ENCODE data around the gene EDEM3. TPM values are rescaled to one million over a fixed set of nuclear protein-coding genes. Genes with fewer than 3 reads are reported as not detected.

The EDEM3 gene
- total and polyA plus RNA-seq, 7 experiments from 2014 or later = 9.3 to 55.9 (median 29.5) TPM

DNA sequence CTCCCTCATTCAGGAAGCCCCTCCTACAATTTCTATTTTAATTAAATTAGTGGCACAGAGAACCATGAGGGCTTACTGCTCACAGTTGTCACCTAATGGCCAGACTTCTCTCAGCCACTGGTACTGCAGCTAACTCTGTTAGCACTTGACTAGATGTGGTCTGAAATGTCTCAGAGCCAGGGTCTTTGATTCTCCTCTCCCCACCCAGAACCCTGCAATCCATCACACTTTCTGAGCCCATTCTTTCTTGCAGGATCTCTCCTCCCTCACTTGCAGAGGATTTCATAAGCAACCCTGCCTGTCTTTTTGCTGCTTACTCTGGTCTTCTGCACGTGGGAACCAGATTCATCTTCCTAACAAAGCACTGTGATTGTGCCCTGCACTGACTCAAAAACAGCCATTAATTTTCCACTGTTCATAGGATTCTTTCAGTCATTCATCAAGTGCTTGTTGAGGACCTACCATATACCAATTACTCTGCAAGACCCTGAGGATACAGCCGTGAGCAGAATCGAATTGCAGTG lies 108.4 kb downstream of the EDEM3 start:
- no peaks in the 10 kb centered on the region for H3K27me3 ChIP-seq (ENCODE audit: control insufficient read depth in 2 of 2, insufficient read depth in 2 of 2, low read length in 2 of 2)
- H3K9me3 Mint-ChIP-seq = peaks cover 0 to 25% (median 2%) of the 10 kb centered on the region in 11 donors
- DNase-seq (no peak), ATAC-seq (no peak)
- H3K4me3 ChIP-seq (ENCODE audit: low read length) = no peak overlapping the region
- no peaks in the 10 kb centered on the region for H3K36me3 ChIP-seq (ENCODE audit: control insufficient read depth in 2 of 3, insufficient read depth in 3 of 3, low read length in 3 of 3)
- ChIA-PET CTCF (no interaction called here), POLR2A (no interaction called here)
- H3K9me3 ChIP-seq (ENCODE audit: control insufficient read depth in 2 of 3, low read length in 3 of 3) = no peaks in the 10 kb centered on the region
- H3K36me3 Mint-ChIP-seq = peaks cover 0 to 5% (median 0%) of the 10 kb centered on the region in 5 donors
- H3K4me3 Mint-ChIP-seq = no peak overlapping the region
- H3K4me1 Mint-ChIP-seq = peaks cover 0 to 2% (median 0%) of the 10 kb centered on the region in 7 donors
- H3K27ac Mint-ChIP-seq = no peak overlapping the region
- no peaks in the 10 kb centered on the region for H3K4me1 ChIP-seq (ENCODE audit: control insufficient read depth in 2 of 2, insufficient read depth in 2 of 2, low read length in 2 of 2)
- no peak overlapping the region for H3K27ac ChIP-seq (ENCODE audit: low read depth, low read length)
- peaks cover 5 to 35% (median 17%) of the 10 kb centered on the region in 5 donors for H3K27me3 Mint-ChIP-seq
- intact Hi-C loops (cut with micrococcal nuclease) = no loop called here

DNA sequence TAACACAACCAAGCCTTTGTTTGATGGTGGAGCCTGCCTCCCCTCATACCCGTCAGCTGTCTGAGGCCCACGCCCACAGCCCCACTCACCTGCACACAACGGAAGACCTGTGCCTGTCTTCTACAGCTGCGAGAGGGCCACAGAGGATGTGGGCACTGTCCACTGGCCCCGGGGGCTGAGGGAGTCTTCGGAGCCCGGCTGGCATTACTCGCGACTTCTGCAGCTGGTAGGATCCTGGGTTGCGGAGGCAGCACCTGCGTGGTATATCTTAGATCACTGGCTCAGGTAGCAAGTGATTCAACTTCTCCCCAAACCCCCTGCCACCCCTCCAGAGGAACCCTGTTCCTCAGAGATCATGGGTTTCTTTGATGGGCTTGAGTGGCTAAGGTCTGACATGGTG lies 109.9 kb downstream of the EDEM3 start:
- H3K4me3 ChIP-seq (ENCODE audit: low read length) = no peak overlapping the region
- H3K27ac ChIP-seq (ENCODE audit: low read depth, low read length) = no peak overlapping the region
- ChIA-PET CTCF (no interaction called here), POLR2A (no interaction called here)
- H3K9me3 Mint-ChIP-seq = peaks cover 0 to 12% (median 0%) of the 10 kb centered on the region in 11 donors
- H3K9me3 ChIP-seq (ENCODE audit: control insufficient read depth in 2 of 3, low read length in 3 of 3) = no peaks in the 10 kb centered on the region
- peaks cover 0 to 5% (median 0%) of the 10 kb centered on the region in 5 donors for H3K36me3 Mint-ChIP-seq
- peaks cover 5 to 40% (median 16%) of the 10 kb centered on the region in 5 donors for H3K27me3 Mint-ChIP-seq
- no peak overlapping the region for H3K27ac Mint-ChIP-seq
- no peaks in the 10 kb centered on the region for H3K4me1 Mint-ChIP-seq
- DNase-seq (no peak), ATAC-seq (no peak)
- no peak overlapping the region for H3K4me3 Mint-ChIP-seq
- intact Hi-C loops (cut with micrococcal nuclease) = no loop called here
- no peaks in the 10 kb centered on the region for H3K4me1 ChIP-seq (ENCODE audit: control insufficient read depth in 2 of 2, insufficient read depth in 2 of 2, low read length in 2 of 2)
- H3K27me3 ChIP-seq (ENCODE audit: control insufficient read depth in 2 of 2, insufficient read depth in 2 of 2, low read length in 2 of 2) = no peaks in the 10 kb centered on the region
- no peaks in the 10 kb centered on the region for H3K36me3 ChIP-seq (ENCODE audit: control insufficient read depth in 2 of 3, insufficient read depth in 3 of 3, low read length in 3 of 3)

GRCh38 chr1:184643661-184644060 lies 111.0 kb downstream of the EDEM3 start:
- Histone ChIP-seq H3K9me3 (ENCODE audit: control insufficient read depth in 2 of 3, low read length in 3 of 3) (no peaks in the 10 kb centered on the region), H3K27ac (ENCODE audit: low read depth, low read length) (no peak overlapping the region), H3K36me3 (ENCODE audit: control insufficient read depth in 2 of 3, insufficient read depth in 3 of 3, low read length in 3 of 3) (no peaks in the 10 kb centered on the region), H3K4me1 (ENCODE audit: control insufficient read depth in 2 of 2, insufficient read depth in 2 of 2, low read length in 2 of 2) (no peaks in the 10 kb centered on the region), H3K4me3 (ENCODE audit: low read length) (no peak overlapping the region), H3K27me3 (ENCODE audit: control insufficient read depth in 2 of 2, insufficient read depth in 2 of 2, low read length in 2 of 2) (no peaks in the 10 kb centered on the region)
- Mint-ChIP-seq H3K9me3 (peaks cover 0 to 2% (median 0%) of the 10 kb centered on the region in 11 donors), H3K27me3 (peaks cover 2 to 33% (median 10%) of the 10 kb centered on the region in 5 donors), H3K36me3 (no peaks in the 10 kb centered on the region), H3K4me1 (no peaks in the 10 kb centered on the region), H3K27ac (no peak overlapping the region), H3K4me3 (no peak overlapping the region)
- intact Hi-C loops (cut with micrococcal nuclease) = no loop called here
- DNase-seq (no peak), ATAC-seq (no peak)
- ChIA-PET POLR2A (no interaction called here), CTCF (no interaction called here)

GRCh38 chr1:184641894-184642293 lies 112.8 kb downstream of the EDEM3 start:
- intact Hi-C loops (cut with micrococcal nuclease) = no loop called here
- H3K27me3 ChIP-seq (ENCODE audit: control insufficient read depth in 2 of 2, insufficient read depth in 2 of 2, low read length in 2 of 2) = no peaks in the 10 kb centered on the region
- ATAC-seq (no peak), DNase-seq (no peak)
- ChIA-PET POLR2A (no interaction called here), CTCF (no interaction called here)
- peaks cover 0 to 1% (median 0%) of the 10 kb centered on the region in 11 donors for H3K9me3 Mint-ChIP-seq
- no peaks in the 10 kb centered on the region for H3K4me1 ChIP-seq (ENCODE audit: control insufficient read depth in 2 of 2, insufficient read depth in 2 of 2, low read length in 2 of 2)
- no peaks in the 10 kb centered on the region for H3K36me3 Mint-ChIP-seq
- no peaks in the 10 kb centered on the region for H3K36me3 ChIP-seq (ENCODE audit: control insufficient read depth in 2 of 3, insufficient read depth in 3 of 3, low read length in 3 of 3)
- H3K9me3 ChIP-seq (ENCODE audit: control insufficient read depth in 2 of 3, low read length in 3 of 3) = no peaks in the 10 kb centered on the region
- no peaks in the 10 kb centered on the region for H3K4me1 Mint-ChIP-seq
- peaks cover 4 to 32% (median 10%) of the 10 kb centered on the region in 5 donors for H3K27me3 Mint-ChIP-seq
- H3K27ac Mint-ChIP-seq = no peak overlapping the region
- no peak overlapping the region for H3K4me3 ChIP-seq (ENCODE audit: low read length)
- no peak overlapping the region for H3K27ac ChIP-seq (ENCODE audit: low read depth, low read length)
- no peak overlapping the region for H3K4me3 Mint-ChIP-seq

DNA sequence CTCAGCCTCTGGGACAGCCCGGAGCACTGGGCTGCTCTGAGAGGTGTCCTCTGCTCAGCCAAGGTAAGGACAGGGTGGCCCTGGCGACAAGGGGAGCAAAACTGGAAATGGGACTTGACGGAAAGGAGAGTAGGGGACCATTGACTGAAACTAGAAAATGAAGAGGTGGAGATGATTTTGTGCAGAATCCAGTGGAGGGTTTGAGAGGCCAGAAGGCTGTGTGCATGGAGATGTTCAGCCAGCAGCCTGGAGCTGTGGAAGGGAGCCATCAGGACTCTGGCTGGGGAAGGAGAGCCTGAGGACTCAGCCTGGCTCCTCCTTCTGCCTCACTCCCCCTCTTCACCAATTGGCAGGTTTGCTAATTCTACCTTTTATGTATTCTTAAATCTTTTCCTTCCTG lies 114.2 kb downstream of the EDEM3 start:
- ChIA-PET CTCF (no interaction called here), POLR2A (no interaction called here)
- DNase-seq (no peak), ATAC-seq (no peak)
- H3K27ac ChIP-seq (ENCODE audit: low read depth, low read length) = no peak overlapping the region
- H3K4me3 ChIP-seq (ENCODE audit: low read length) = no peak overlapping the region
- no peak overlapping the region for H3K4me3 Mint-ChIP-seq
- H3K36me3 ChIP-seq (ENCODE audit: control insufficient read depth in 2 of 3, insufficient read depth in 3 of 3, low read length in 3 of 3) = no peaks in the 10 kb centered on the region
- H3K27me3 ChIP-seq (ENCODE audit: control insufficient read depth in 2 of 2, insufficient read depth in 2 of 2, low read length in 2 of 2) = no peaks in the 10 kb centered on the region
- no peaks in the 10 kb centered on the region for H3K9me3 ChIP-seq (ENCODE audit: control insufficient read depth in 2 of 3, low read length in 3 of 3)
- H3K27ac Mint-ChIP-seq = no peak overlapping the region
- no peaks in the 10 kb centered on the region for H3K4me1 ChIP-seq (ENCODE audit: control insufficient read depth in 2 of 2, insufficient read depth in 2 of 2, low read length in 2 of 2)
- peaks cover 0 to 1% (median 0%) of the 10 kb centered on the region in 11 donors for H3K9me3 Mint-ChIP-seq
- intact Hi-C loops (cut with micrococcal nuclease) = no loop called here
- H3K27me3 Mint-ChIP-seq = peaks cover 4 to 28% (median 10%) of the 10 kb centered on the region in 5 donors
- H3K4me1 Mint-ChIP-seq = no peaks in the 10 kb centered on the region
- H3K36me3 Mint-ChIP-seq = no peaks in the 10 kb centered on the region

Other genes with a start within 250 kb of the EDEM3 start
- 10 to 100 TPM in 2 of 5 experiments, 1 to 10 TPM in 3; 1.7 to 41.6 (median 4.6) TPM for gene NIBAN1, start 219.7 kb upstream of the EDEM3 start, total RNA-seq
- under 1 TPM; 0.20 to 0.50 TPM for gene NIBAN1, start 219.7 kb upstream of the EDEM3 start, polyA plus RNA-seq

All from naive thymus-derived CD4-positive, alpha-beta T cell (primary cell).